Ramos (cell line): Measurements from ENCODE around the gene USP6NL.
"Not testable (repeated sequence)": the region's sequence is repeated elsewhere in the genome, so short reads cannot be mapped to it uniquely, and the experiment has no call there.

Experiments used
- in situ Hi-C: fragments of 300-500 bp; cut with MboI; formaldehyde crosslinking; loops from one replicate; pipeline ENCODE4 v1.14.3; 2022; ENCODE audit warnings: low sequenced_read_pairs; ENCODE audit not compliant: unreplicated experiment

USP6NL gene

DNA sequence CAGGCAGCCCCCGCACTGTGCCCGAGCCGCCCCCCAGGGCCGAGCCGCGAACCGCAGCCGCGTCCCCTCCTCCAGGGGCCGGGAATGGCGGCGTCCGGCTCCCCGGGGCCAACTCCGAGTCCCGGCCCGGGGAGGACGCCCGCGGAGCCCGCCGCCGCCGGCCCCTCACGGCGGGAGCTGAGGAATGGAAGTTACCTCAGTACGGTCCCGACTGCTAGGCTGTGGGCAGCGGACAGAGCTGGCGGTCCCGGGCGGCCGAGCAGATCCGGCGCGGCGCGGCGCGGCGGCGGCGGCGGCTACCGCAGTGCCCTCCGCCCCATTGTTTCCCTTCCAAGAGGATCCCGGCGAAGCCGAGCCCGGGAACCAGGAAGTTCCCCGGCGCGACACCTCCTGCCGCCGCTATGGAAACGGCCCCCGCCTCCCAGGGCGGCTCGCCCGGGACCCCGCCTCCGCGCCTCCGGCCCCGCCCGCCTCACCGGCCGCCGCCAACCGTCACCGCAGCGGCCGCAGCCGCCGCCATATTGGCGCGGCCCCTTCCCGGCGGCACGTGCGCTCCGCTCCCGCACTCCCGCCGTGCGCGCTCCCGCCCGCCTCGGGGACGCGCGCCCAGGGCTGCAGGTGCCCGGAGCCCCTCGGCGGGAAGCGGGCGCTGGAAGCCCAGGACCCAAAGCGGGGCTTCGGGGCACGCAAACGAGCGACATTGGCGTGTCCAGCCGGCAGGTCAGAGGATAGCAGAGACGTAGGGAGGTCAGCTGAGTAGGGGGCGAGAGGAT, at the start of gene USP6NL:
TSS of gene USP6NL (minus strand) at position 403 of the 773 bp plus-strand sequence. CDS start 14,016 bp downstream, outside the sequence.
- in situ Hi-C loops = no loop called here

DNA sequence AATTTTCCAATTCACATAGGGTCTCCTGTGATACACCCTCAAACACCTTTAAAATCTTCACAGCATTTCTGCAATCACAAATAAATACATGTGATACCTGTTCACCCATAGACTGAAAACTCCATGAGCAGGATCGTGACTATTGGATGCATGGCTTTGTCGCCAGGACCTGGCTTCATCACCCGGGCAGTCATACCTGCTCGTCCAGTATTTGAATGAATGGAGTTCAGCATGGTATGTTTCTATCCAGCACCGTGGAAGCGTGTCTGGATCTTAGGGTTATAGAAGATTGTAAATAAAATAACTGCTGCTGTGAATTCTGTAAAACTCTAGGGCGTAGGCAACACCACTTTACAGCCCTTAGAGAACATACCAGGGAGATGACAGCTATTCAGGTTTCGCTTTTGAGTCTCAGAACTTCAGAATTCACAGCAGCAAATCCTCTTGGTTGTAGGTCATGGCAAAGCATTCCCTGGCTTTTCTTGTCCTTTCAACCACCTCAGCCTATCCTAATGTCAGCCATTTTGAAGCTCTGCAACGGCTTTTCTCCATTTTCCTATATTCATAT, 47.4 kb upstream of the USP6NL start:
- in situ Hi-C loops = no loop called here

DNA sequence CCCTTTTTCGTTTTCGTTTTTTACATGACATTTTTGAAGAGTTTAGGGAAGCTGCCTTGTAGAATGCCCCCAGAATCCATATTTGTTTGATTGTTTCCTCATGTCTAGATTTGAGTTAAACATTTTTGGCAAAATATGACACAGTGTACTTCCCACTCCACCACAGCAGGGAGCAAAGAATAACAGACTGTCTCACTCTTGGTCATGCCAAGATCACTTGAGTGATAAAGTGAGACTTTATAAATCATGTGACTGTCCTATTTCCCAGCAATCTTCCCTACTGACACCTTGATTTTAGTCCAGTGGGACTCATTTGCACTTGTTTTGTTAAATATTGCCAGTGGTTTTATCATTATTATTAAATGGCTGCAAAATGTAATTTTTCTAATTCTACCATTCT, 44.4 kb upstream of the USP6NL start:
- in situ Hi-C loops = no loop called here

DNA sequence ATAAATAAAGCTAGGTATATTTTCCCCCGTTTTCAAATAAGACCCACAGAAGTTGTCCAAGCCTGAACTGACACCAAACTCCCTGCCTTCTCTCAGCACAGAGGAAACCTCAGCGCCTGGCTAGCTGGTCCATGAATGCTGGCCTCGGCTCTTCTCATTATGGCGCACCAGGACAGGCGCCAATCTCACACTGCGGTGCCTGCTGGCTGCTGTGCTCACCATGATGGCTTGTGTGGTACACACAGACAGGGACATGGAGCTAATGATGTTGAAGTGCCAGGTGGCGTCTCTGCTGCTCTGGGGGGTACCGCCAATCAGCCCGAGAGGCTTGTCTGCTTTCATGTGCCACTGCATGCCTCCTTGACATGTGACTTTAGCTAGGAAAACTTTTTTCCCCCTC, 43.2 kb upstream of the USP6NL start:
- in situ Hi-C loops = no loop called here

DNA sequence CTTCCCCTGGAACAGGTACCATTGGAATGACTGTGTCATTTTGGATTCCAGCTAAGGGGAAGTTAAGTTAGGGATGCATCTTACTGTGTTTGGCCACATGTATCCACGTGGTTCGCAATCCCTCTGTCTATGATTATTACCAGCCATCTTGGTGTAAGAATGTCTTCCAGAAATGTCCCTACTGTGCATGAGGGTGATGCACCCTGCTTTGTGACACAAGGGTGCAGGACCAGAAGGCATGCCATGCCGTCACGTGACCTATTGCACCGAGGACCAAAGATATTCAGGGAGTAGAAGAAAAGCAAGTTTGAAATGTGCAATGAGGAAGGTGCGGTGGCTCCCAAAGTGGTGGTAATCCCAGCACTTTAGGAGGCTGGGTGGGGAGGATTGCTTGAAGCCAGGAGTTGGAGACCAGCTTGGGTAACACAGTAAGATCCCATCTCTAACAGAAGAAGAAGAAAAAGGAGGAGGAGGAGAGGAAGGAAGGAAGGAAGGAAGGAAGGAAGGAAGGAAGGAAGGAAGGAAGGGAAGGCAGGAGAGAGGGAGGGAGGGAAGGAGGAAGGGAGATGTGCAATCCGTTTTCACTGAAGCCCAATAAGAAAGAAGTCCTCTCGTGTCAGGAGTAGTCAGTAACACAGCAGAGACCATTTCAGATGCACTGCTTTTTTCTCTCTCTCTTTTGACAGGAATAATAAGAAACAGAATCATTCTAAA, 42.5 kb upstream of the USP6NL start:
- in situ Hi-C loops = no loop called here

DNA sequence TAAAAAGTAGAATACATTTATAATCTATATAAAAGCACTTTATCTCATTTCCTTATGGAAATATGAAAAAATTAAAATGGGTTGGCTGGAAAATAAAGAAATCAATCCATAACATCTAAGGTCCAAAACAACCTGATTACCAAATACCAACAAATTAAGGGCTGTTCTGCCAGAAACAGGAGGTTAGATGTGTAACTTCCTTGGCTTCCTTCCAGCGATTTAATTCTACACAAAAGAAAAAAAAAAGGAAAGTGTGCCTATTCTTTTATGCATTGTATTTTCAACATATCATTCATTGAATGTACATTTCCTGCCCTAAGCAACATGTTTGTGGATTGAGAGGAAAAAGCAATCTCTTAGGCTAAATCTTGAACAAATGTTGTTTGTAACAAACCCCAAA, 36.2 kb upstream of the USP6NL start:
- in situ Hi-C loops = no loop called here

DNA sequence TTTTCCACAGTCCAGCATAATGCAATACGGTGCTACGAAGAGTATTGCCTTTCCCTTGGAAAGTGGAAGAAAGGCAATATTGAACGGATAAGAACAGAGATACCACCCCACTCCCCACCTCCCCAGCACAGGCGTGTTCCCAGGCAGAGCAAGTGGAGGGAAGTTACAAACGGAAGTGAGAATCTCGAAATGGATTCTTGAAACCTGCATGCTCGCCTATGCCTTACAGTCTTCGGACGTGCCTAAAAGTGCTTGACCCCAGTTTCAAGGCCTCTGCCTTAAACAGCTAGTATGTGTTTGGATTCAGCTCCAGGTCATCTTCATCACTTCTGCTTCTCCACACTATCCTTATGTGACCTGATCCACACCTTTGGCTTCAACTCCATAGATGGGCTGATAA, 35.0 kb upstream of the USP6NL start:
- in situ Hi-C loops = no loop called here

DNA sequence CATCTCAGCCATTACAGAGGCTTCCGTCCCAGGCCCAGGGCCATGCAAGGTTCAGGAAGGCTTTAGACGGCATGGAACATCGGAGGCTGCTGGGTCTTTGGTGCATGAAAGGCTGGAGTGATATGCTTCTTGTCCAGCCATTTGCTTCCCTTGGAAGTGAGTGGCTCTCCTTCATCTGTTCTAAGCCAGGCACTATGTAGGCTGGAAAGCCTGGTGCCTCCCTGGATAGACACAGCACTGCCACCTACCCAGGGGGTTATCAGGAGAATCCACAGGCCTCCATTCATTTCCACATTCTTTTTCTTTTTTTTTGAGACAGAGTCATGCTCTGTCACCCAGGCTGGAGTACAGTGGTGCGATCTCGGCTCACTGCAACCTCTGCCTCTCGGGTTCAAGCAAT, 31.6 kb upstream of the USP6NL start:
- in situ Hi-C loops = no loop called here

DNA sequence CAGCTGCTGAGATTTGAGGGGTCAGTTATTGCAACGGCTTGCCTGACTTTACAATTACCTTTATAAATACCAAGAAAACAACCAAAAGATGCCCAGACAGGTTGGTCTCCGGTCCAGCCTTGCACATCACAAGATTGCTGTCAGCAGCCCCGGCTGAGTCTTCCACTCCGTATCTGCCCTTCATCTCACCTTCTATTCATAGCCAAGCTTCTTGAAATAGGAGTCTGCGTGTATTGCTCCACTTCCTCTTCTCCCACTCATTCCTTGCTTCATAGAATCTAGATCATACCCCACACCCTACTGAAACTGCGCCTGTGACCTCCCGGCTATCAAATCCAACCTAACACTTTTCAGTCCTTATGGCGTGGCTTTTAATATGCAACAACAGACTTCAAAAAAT, 31.1 kb upstream of the USP6NL start:
- in situ Hi-C loops = no loop called here

DNA sequence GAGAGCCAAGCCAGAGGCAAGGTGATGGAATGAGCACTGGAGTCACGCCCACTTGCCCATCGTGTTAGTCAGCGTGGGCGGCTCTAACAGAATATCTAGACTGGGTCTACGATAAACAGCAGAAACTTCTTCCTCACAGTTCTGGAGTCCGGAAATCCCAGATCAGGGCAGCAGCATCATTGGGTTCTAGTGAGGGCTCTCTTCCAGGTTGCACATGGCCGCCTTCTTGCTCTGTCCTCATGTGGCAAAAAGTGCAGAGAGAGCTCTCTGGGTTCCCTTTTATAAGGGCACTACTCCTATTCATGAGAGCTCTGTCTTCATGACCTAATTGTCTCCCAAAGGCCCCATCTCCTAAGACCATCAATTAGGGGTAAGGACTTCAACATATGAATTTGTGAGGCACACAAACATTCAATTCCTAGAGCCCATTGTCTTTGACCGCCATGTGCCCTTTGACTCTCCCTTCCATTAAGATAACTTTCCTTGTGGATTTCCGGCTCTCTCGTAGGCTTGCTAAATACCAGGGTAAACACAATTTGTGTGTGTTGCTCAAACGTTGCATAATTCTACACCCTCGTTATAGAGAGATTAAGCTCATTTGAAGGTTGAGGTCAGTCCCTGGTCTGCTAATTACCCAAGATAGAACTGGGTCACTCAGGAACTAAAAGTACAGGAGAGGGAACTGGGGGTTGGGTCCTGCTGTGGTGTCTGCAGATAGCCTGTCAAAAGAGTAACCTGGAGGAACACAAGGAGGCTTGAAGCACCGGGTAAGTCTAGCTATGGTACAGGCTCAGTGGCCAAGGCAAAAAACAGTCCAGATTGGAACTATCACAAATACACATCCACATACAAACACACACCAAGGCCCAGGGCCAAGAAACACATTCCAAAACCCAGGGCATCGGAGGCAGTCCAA, 28.7 kb upstream of the USP6NL start:
- in situ Hi-C loops = no loop called here

DNA sequence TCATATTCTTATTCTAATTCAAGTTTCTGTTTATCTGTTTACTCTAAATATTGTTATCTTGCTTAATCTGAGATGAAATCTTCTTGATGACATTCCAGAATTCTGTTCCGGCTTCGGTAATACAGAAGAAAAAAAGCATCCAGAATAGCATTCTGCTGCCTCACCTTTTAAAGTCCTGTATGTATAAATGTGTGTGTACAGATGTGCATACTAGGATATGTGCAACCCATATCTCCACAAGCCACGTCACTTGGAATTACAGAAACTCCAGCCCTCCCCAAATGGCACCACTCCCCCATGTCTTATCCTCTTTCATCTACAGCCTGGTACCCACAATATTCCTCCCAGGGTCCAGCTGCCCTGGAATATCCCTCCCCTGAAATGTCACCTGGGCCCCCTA, 27.9 kb upstream of the USP6NL start:
- in situ Hi-C loops = no loop called here

DNA sequence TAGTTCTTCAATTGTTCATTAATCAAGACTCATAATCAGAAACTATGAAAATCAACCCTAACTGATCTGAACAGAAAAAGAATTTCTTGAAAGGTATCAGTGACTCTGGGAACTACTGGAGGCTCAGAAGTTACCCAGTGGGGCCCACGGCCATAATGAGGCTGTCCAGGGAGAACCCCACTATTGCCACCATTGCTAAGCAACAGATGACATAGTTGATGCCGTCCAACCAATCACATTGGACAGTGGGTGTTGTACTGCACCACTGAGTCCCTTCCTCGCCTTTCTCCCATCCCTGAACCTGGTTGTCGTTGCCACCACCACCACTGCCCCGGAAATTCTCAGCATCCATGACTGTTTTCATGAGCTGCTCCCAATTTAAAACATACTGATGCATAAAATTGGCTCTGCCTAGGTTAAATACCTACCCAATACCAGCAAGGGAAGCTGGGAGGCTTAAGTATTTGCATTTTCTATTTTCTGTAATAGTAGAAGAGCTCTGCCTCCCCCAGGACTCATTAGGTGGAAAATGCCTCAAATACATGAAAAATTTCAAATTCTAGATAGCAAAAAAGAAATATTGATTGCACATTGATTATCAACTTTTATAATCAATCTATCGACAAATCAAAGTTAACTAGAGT, 26.7 kb upstream of the USP6NL start:
- in situ Hi-C loops = no loop called here

DNA sequence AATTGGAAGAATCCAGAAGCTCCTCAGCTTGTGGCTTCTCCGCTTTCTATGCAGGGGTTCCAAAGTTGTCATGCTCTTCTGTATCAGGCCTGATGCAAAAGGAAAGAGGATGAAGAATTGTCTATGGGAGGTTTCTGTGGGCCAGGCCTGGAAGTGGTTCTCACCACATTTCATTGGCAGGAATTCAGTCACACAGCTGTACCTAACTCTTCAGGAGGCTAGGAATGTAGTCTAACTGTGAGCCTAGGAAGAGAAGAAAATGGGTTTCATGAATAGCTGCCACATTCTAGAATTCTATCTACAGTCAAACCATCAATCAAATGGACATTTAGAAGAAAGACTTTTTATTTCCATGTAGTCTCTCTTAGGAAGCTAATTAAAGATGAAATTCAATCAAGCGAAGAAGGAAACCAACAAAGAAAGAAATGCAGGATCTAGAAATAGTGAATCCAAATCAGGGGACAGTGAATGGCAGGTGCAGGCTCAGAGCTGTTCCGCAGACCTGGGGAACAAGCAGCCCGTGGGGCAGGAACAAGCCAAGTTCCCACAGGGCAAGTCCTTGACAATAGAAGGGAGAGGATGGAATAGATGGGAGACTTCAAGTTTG, 25.4 kb upstream of the USP6NL start:
- in situ Hi-C loops = no loop called here

DNA sequence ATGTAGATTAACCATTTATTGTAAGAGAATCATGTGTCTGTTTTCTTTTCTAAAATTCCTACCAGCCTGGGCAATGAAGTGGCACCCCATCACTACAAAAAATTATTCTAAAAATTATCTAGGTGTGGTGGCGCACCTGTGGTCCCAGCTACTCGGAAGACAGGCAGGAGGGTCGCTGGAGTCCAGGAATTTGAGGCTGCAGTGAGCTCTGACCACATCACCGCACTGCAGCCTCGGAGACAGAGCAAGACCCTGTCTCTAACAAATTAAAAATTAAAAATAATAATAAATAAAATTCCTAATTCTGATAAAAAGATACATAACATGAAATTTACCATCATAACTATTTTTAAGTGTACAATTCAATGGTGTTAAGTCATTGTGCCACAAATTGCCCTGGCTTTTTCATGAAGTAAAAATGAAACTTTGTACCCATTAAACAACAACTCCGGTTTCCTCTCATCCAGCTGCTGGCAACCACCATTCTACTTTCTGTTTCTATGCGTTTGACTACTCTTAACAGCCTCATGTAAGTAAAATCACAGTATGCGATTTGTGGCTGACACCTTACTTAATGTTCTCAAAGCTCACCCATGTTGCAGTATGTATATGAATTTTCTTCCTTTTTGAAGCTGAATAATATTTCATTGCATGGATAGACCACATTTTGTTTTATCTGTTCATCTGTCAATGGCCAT, 20.6 kb upstream of the USP6NL start:
- in situ Hi-C loops = no loop called here

DNA sequence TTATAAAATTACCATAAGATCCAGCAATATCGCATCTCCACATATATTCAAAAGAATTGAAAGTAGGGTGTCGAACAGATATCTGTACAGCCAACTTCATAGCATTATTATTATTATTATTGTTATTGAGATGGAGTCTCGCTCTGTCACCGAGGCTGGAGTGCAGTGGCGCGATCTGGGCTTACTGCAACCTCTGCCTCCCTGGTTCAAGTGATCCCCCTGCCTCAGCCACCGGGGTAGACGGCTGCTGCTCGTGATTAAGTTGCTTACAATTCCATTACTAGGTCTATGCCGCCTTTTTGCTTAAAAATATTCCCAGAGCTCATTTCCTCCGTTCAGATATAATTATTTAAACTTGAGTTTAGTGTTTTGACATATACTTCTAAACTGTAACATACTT, 19.8 kb upstream of the USP6NL start:
- in situ Hi-C loops = no loop called here

DNA sequence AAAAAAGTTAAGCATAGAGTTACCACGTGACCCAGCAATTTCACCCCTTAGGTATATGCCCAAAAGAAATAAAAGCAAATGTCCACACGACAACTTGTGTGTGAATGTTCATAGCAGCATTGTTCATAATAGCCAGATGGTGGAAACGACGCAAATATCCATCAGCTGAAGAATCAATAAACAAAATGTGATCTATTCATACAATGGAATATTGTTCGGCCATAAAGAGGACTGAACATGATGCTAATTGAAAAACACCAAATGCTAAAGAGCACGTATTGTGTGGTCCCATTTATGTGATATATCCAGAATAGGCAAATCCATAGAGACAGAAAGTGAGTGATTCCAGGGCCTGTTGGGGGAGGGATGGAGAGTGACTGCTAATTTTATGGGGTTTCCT, 18.3 kb upstream of the USP6NL start:
- in situ Hi-C loops = no loop called here

DNA sequence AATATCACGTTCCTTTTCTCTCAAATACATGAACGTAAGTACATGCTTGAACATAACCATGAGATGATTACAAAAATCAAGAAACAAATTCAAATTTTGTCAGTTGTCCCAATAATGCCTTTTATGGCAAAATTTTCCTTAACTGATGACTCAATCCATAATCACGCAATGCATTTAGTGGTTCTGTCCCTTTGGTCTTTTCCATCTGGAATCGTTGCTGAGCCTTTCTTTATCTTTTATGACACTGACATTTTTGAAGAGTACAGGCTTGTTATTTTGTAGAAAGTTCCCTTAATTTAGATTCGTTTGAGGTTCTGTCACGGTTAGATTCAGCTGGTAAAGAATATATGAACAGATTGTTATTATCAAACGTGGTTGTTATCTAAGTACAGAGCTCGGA, 16.5 kb upstream of the USP6NL start:
- in situ Hi-C loops = not testable (repeated sequence)

DNA sequence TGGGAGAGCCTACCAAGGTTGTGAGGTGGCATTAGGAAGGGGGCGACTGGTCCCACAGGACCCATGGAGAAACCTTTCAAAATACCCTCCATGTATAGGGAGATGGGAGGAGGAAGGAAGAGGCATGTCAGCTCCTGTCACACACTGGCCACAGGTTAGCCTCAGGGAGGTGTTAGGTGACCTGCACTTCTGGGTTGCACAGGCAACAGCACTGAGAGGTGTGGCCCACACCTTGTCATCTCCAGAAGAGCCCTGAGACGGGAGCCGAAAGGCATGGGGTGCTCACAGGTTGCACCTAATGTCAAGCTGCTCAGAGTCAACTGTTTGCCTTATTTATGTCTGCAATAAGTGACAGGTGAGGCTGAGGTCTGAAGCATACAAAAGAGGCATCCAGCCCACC, 14.6 kb upstream of the USP6NL start:
- in situ Hi-C loops = no loop called here
